ENCODE measurements around the gene PDK1. TPM values are rescaled to one million over a fixed set of nuclear protein-coding genes. Genes with fewer than 3 reads are reported as not detected.

PDK1 gene
- total RNA-seq, 2 experiments from 2014 or later = 30.0 to 31.1 TPM

DNA sequence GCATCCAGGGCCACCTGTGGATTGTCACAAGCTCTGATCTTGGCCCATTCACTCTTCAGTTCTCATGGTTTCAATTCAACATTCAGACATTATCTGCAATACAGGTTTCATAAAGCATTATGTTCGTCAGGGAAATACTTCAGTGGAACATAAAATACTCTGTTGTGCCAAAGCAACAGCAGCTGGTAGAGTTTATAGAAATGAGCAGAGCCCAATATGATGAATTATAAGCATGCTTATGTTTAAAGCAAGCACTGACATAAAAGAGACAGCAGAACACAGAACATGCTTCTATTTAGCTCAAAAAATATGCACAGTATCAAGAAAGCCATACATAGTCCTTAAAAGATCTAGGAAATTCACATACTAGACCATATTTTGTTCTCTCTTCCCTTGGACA lies 71.3 kb downstream of the PDK1 start:
- CTCF ChIA-PET = no interaction called here

DNA sequence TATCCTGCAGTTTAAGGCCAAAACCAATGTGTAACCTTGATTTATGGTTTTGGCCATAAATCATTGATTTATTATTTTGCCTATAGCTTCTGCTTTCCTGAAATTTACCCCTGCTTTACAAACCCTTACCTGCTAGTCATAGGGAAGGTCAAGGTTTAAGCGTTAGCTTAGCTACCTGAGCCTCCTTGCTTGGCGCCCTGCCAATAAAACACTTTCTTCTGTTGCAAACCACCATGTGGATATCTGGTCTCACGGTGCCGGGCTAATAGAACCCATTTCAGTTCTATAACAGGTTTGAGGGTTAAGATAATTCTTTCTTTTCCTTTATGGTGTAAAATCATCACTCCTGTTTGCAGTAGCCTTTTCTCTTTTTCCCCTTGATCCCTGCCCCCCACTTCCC lies 72.2 kb downstream of the PDK1 start:
- Histone ChIP-seq H3K9me3 (ENCODE audit: control insufficient read depth in 1 of 2, insufficient read depth in 1 of 2, low read length in 2 of 2) (no peaks in the 10 kb centered on the region), H3K4me1 (ENCODE audit: insufficient read depth, low read length) (no peaks in the 10 kb centered on the region), H3K27ac (ENCODE audit: low read depth in 1 of 2, low read length in 2 of 2) (no peak overlapping the region), H3K36me3 (ENCODE audit: insufficient read depth, low read length) (peaks cover 4% of the 10 kb centered on the region), H3K27me3 (ENCODE audit: control insufficient read depth in 1 of 2, insufficient read depth in 2 of 2, low read length in 2 of 2) (no peaks in the 10 kb centered on the region), H3K4me3 (ENCODE audit: low read length) (no peak overlapping the region)
- TF ChIP-seq, protein P1, sequence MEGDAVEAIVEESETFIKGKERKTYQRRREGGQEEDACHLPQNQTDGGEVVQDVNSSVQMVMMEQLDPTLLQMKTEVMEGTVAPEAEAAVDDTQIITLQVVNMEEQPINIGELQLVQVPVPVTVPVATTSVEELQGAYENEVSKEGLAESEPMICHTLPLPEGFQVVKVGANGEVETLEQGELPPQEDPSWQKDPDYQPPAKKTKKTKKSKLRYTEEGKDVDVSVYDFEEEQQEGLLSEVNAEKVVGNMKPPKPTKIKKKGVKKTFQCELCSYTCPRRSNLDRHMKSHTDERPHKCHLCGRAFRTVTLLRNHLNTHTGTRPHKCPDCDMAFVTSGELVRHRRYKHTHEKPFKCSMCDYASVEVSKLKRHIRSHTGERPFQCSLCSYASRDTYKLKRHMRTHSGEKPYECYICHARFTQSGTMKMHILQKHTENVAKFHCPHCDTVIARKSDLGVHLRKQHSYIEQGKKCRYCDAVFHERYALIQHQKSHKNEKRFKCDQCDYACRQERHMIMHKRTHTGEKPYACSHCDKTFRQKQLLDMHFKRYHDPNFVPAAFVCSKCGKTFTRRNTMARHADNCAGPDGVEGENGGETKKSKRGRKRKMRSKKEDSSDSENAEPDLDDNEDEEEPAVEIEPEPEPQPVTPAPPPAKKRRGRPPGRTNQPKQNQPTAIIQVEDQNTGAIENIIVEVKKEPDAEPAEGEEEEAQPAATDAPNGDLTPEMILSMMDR (IDR thresholded peaks at IDR 0.05) = no peak
- POLR2A ChIA-PET = no interaction called here
- intact Hi-C loops (cut with DNase I, micrococcal nuclease) = no loop called here
- H3K9me3 Mint-ChIP-seq = no peaks in the 10 kb centered on the region
- no peak overlapping the region for H3K4me3 Mint-ChIP-seq
- no peak overlapping the region for H3K27ac Mint-ChIP-seq
- ATAC-seq (ENCODE audit: poor library complexity) (no peak), DNase-seq (no peak)
- H3K4me1 Mint-ChIP-seq (ENCODE audit: low read depth) = no peaks in the 10 kb centered on the region
- H3K36me3 Mint-ChIP-seq (ENCODE audit: low read depth) = peaks cover 68% of the 10 kb centered on the region
- CTCF ChIA-PET = no interaction called here
- no peaks in the 10 kb centered on the region for H3K27me3 Mint-ChIP-seq

More for the DNA sequence above, 71.3 kb downstream of the PDK1 start:
- H3K4me1 ChIP-seq (ENCODE audit: insufficient read depth, low read length) = no peaks in the 10 kb centered on the region
- H3K36me3 ChIP-seq (ENCODE audit: insufficient read depth, low read length) = peaks cover 4% of the 10 kb centered on the region
- no peak overlapping the region for H3K27ac Mint-ChIP-seq
- TF ChIP-seq, protein P1 (IDR thresholded peaks at IDR 0.05) = no peak
- H3K36me3 Mint-ChIP-seq (ENCODE audit: low read depth) = peaks cover 68% of the 10 kb centered on the region
- no peaks in the 10 kb centered on the region for H3K9me3 ChIP-seq (ENCODE audit: control insufficient read depth in 1 of 2, insufficient read depth in 1 of 2, low read length in 2 of 2)
- no peak for ATAC-seq (ENCODE audit: poor library complexity)
- no peaks in the 10 kb centered on the region for H3K27me3 Mint-ChIP-seq
- H3K27me3 ChIP-seq (ENCODE audit: control insufficient read depth in 1 of 2, insufficient read depth in 2 of 2, low read length in 2 of 2) = no peaks in the 10 kb centered on the region
- no peaks in the 10 kb centered on the region for H3K4me1 Mint-ChIP-seq (ENCODE audit: low read depth)
- POLR2A ChIA-PET = no interaction called here
- H3K4me3 Mint-ChIP-seq = no peak overlapping the region
- no peak overlapping the region for H3K4me3 ChIP-seq (ENCODE audit: low read length)
- no peaks in the 10 kb centered on the region for H3K9me3 Mint-ChIP-seq
- H3K27ac ChIP-seq (ENCODE audit: low read depth in 1 of 2, low read length in 2 of 2) = no peak overlapping the region
- DNase-seq = no peak
- intact Hi-C loops (cut with DNase I, micrococcal nuclease) = no loop called here

DNA sequence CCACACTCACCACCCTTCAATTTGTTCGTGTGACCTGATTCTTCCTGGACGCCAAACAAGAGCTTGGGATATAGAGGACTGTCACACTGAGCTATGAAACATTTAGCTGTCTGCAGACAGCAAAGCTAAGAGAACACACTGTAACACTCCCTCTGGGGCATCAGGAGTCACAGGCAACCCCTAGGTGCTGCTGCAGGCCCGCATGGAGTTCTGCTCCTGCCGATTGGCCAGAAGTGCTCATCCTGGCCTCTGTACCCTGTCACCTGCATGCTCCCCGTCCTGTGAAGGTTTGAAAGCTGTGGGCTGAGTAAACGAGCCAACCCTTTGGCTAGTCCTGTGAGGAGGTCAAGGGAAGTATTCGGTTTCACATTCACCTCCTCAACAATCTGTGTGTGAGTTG lies 73.7 kb downstream of the PDK1 start:
- TF ChIP-seq, protein P1 (IDR thresholded peaks at IDR 0.05) = no peak
- H3K36me3 Mint-ChIP-seq (ENCODE audit: low read depth) = peaks cover 55% of the 10 kb centered on the region
- CTCF ChIA-PET = no interaction called here

More for the DNA sequence above, 73.7 kb downstream of the PDK1 start:
- Mint-ChIP-seq H3K4me1 (ENCODE audit: low read depth) (no peaks in the 10 kb centered on the region), H3K4me3 (no peak overlapping the region), H3K27me3 (no peaks in the 10 kb centered on the region), H3K27ac (no peak overlapping the region), H3K9me3 (no peaks in the 10 kb centered on the region)
- peaks cover 4% of the 10 kb centered on the region for H3K36me3 ChIP-seq (ENCODE audit: insufficient read depth, low read length)
- intact Hi-C loops (cut with DNase I, micrococcal nuclease) = no loop called here
- no peaks in the 10 kb centered on the region for H3K9me3 ChIP-seq (ENCODE audit: control insufficient read depth in 1 of 2, insufficient read depth in 1 of 2, low read length in 2 of 2)
- ATAC-seq (ENCODE audit: poor library complexity) = no peak
- no peak overlapping the region for H3K27ac ChIP-seq (ENCODE audit: low read depth in 1 of 2, low read length in 2 of 2)
- no peaks in the 10 kb centered on the region for H3K27me3 ChIP-seq (ENCODE audit: control insufficient read depth in 1 of 2, insufficient read depth in 2 of 2, low read length in 2 of 2)
- no peak overlapping the region for H3K4me3 ChIP-seq (ENCODE audit: low read length)
- DNase-seq = no peak
- no peaks in the 10 kb centered on the region for H3K4me1 ChIP-seq (ENCODE audit: insufficient read depth, low read length)
- POLR2A ChIA-PET = interaction anchor here (0.6 kb wide), 1 partner anchor 59 kb away, joined by 4 read pairs; no protein-coding TSS in a partner anchor

All from CD4-positive, alpha-beta T cell (primary cell).